HFFc6 (cell line): ENCODE results near the gene GLRX5. TPM values are rescaled to one million over a fixed set of nuclear protein-coding genes. Genes with fewer than 3 reads are reported as not detected.

Experiments
- DNase-seq: peaks from one replicate; pipeline ENCODE4 v3.0.0-alpha.2; 2018
- H3K27ac Mint-ChIP-seq: 2 replicates; pipeline ENCODE4 v1.8.0; 2020; ENCODE audit warnings: mild to moderate bottlenecking, mixed read lengths
- H3K27me3 Mint-ChIP-seq: 2 replicates; pipeline ENCODE4 v1.8.0; 2021; ENCODE audit warnings: mild to moderate bottlenecking, moderate library complexity, mixed read lengths; ENCODE audit not compliant: insufficient read depth
- H3K36me3 Mint-ChIP-seq: 2 replicates; pipeline ENCODE4 v1.8.0; 2021; ENCODE audit warnings: low read depth, mixed read lengths
- H3K4me1 Mint-ChIP-seq: 2 replicates; pipeline ENCODE4 v1.8.0; 2020; ENCODE audit warnings: low read depth, mixed read lengths
- H3K4me3 Mint-ChIP-seq: 2 replicates; pipeline ENCODE4 v1.8.0; 2020; ENCODE audit warnings: mild to moderate bottlenecking, moderate library complexity, mixed read lengths
- H3K9me3 Mint-ChIP-seq: 2 replicates; pipeline ENCODE4 v1.8.0; 2020; ENCODE audit warnings: mild to moderate bottlenecking, mixed read lengths
- total RNA-seq, 6 experiments: library from RNA; stranded (reverse); fragmentation: NEBNext Ultra II Directional; extraction: Animal tissue kit (Norgen Biotek cat#: 25700); gene quantifications; 2 replicates in 1 of 6; 3 replicates in 5 of 6; pipeline ENCODE4 v1.2.3, GENCODE V29; 2021
- TF ChIP-seq, protein P1 (sequence below): fragments of 200-600 bp; sonication (generic); IDR thresholded peaks from 2 replicates; pipeline ENCODE4 v1.5.0; 2021; ENCODE audit warnings: antibody characterized with exemption, mild to moderate bottlenecking

The GLRX5 gene
- total RNA-seq, 6 experiments from 2014 or later, result 38.7 to 47.2 (median 43.8) TPM

DNA sequence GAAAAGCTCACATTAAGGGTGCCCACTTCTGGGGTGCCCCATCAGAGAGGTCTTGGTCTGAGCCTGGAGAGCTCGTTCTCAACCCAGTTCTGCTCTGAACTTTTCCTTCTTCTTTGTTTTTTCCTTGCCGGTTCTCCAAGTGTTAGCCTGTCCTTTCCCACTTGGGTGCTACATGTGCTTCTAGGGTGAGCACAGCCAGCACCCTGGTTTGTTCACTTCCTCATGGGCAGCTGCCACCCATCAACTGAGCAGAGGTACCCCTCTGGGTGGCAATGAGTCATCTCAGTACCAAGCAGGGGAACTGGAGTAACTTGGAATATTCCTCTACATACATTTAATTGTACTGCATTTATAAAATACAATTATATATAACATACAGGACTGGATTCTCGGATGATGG is 14.5 kb upstream of the GLRX5 start:
- peak overlapping the region; percentile 87 for H3K27ac Mint-ChIP-seq
- H3K36me3 Mint-ChIP-seq, result no peaks in the 10 kb centered on the region
- TF ChIP-seq, protein P1, sequence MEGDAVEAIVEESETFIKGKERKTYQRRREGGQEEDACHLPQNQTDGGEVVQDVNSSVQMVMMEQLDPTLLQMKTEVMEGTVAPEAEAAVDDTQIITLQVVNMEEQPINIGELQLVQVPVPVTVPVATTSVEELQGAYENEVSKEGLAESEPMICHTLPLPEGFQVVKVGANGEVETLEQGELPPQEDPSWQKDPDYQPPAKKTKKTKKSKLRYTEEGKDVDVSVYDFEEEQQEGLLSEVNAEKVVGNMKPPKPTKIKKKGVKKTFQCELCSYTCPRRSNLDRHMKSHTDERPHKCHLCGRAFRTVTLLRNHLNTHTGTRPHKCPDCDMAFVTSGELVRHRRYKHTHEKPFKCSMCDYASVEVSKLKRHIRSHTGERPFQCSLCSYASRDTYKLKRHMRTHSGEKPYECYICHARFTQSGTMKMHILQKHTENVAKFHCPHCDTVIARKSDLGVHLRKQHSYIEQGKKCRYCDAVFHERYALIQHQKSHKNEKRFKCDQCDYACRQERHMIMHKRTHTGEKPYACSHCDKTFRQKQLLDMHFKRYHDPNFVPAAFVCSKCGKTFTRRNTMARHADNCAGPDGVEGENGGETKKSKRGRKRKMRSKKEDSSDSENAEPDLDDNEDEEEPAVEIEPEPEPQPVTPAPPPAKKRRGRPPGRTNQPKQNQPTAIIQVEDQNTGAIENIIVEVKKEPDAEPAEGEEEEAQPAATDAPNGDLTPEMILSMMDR, result no peak
- H3K27me3 Mint-ChIP-seq, result no peaks in the 10 kb centered on the region; the same call in 1 of the 2 replicates
- peak overlapping the region; percentile 73 for H3K4me3 Mint-ChIP-seq
- DNase-seq, result no peak
- peaks cover 80% of the 10 kb centered on the region for H3K4me1 Mint-ChIP-seq
- no peaks in the 10 kb centered on the region for H3K9me3 Mint-ChIP-seq

DNA sequence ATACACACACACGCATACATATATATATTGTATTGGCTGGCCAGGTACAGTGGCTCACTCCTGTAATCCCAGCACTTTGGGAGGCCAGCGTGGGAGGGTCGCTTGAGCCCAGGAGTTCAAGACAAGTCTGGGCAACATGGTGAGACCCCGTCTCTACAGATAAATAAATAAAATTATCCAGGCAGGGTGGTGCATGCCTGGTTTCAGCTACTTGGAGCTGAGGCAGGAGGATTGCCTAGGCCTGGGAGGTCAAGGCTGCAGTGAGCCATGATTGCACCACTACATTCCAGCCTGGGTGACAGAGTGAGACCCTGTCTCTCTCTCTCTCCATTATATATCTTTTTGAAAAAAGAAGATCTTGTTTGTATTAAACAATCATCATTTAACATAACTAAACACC is 13.8 kb upstream of the GLRX5 start:
- H3K27ac Mint-ChIP-seq, result no peak overlapping the region
- no peak overlapping the region for H3K4me3 Mint-ChIP-seq
- H3K27me3 Mint-ChIP-seq, result no peaks in the 10 kb centered on the region; the same call in 1 of the 2 replicates
- peaks cover 80% of the 10 kb centered on the region for H3K4me1 Mint-ChIP-seq
- no peak for DNase-seq
- H3K36me3 Mint-ChIP-seq, result no peaks in the 10 kb centered on the region
- TF ChIP-seq, protein P1, result no peak
- H3K9me3 Mint-ChIP-seq, result no peaks in the 10 kb centered on the region

DNA sequence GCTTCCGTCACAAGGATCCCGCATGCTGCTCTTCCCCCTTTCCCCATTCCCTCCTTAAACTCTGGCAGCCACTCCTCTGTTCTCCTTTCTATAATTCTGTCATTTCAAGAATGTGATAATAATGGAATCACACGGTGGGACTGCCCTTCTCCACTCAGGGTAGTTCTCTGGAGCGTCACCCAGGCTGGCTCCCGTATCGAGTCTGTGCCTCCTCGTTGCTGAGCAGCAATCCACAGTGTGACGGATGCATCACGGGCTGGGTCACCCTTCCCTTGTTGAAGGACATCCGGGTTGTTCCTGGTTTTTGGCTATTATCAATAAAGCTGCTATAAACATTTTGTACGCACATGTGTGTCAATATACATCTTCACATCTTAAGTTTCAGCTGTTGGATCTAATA is 12.7 kb upstream of the GLRX5 start:
- no peak for DNase-seq
- H3K36me3 Mint-ChIP-seq, result no peaks in the 10 kb centered on the region
- H3K9me3 Mint-ChIP-seq, result no peaks in the 10 kb centered on the region
- no peak overlapping the region; the same call in 1 of the 2 replicates for H3K27ac Mint-ChIP-seq
- peaks cover 87% of the 10 kb centered on the region for H3K4me1 Mint-ChIP-seq
- H3K4me3 Mint-ChIP-seq, result no peak overlapping the region
- TF ChIP-seq, protein P1, result no peak
- H3K27me3 Mint-ChIP-seq, result no peaks in the 10 kb centered on the region; the same call in 1 of the 2 replicates

DNA sequence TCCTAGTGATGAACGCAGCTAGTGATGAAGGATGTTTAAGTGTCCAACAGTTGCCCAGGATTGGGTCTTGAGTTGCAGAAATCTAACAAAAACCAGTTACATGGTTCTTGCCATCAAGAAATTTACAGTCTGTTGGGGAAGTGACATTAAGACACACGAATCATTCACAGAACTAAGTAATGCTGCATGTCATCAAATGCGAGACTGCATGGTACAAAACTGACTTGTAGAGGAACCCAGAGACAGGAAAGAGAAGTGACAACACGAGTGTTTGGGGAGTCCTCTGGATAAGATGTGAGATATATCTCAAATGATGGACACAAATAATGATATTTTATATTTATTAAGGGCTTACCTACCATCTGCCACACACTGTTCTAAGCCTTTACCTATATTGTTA is 12.3 kb upstream of the GLRX5 start:
- Mint-ChIP-seq H3K9me3 (no peaks in the 10 kb centered on the region), H3K4me3 (no peak overlapping the region), H3K27me3 (no peaks in the 10 kb centered on the region; the same call in 1 of the 2 replicates), H3K36me3 (no peaks in the 10 kb centered on the region), H3K27ac (peak overlapping the region; percentile 93), H3K4me1 (peaks cover 87% of the 10 kb centered on the region)
- TF ChIP-seq, protein P1, result no peak
- no peak for DNase-seq

DNA sequence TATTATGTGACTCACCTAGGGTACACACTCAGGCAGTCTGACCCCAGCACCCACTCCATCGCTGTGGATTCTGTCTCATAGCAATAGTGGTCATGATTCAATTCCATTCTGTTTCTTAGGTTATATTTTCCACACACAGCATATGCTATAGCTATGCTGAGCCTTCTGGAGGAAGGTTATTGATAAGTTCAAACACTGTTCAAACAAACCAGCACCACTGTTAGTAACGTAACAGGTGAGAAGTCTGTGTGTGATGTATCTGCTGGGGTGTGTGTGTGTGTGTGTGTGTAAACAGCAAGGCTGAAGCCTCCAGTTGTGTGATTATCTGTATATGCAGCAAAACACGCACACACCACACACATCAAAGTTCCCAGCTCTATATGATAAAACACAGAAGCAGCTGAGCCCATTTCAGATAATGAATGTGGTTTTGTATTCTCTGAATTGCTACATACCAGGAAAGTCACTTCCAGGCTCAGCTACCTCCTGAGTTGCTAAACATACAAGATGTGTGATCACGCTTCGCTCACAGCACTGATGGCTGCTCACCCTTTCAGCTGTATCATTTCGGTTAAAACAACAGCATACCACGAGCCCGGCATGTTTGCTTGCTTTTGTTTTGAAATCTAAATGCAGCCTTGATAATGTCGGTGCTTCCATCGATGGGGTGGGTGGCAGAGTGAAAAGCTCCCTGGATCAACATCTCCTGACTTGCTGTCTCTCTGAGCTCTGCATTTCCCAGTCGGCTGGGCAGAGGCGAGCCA is 11.6 kb upstream of the GLRX5 start:
- peaks cover 83% of the 10 kb centered on the region for H3K4me1 Mint-ChIP-seq
- TF ChIP-seq, protein P1, result no peak
- peak overlapping the region; percentile 93 for H3K27ac Mint-ChIP-seq
- no peaks in the 10 kb centered on the region; the same call in 1 of the 2 replicates for H3K27me3 Mint-ChIP-seq
- H3K36me3 Mint-ChIP-seq, result no peaks in the 10 kb centered on the region
- no peaks in the 10 kb centered on the region for H3K9me3 Mint-ChIP-seq
- peak overlapping the region; percentile 75 for H3K4me3 Mint-ChIP-seq
- DNase-seq, result no peak
